MM.1S (cell line): ENCODE data around the gene S100Z.

Experiments used
- DNase-seq: peaks from one replicate; pipeline ENCODE4 v3.0.0-alpha.2; 2015
- H2AFZ ChIP-seq: fragments of 300-600 bp; sonication (generic); 2 replicates; pipeline ENCODE4 v1.6.0; 2016; ENCODE audit warnings: antibody characterized with exemption, low read length
- H3F3A ChIP-seq: fragments of 300-600 bp; sonication (generic); 2 replicates; pipeline ENCODE4 v1.6.1; 2016; ENCODE audit warnings: mild to moderate bottlenecking, antibody characterized with exemption, low read length, moderate library complexity, mixed read lengths; ENCODE audit not compliant: insufficient read depth
- H3K27ac ChIP-seq: fragments of 300-600 bp; sonication (generic); 2 replicates; pipeline ENCODE4 v1.5.1; 2016; ENCODE audit warnings: mild to moderate bottlenecking, low read length
- H3K27me3 ChIP-seq: fragments of 300-600 bp; sonication (generic); replicated peaks from 2 replicates; pipeline ENCODE4 v1.6.0; 2016; ENCODE audit warnings: low read length; ENCODE audit not compliant: insufficient read depth
- H3K36me3 ChIP-seq: fragments of 300-600 bp; sonication (generic); replicated peaks from 2 replicates; pipeline ENCODE4 v1.6.1; 2016; ENCODE audit warnings: mild to moderate bottlenecking, low read length, mixed read lengths; ENCODE audit not compliant: insufficient read depth
- H3K4me1 ChIP-seq: fragments of 300-600 bp; sonication (generic); 2 replicates; pipeline ENCODE4 v1.6.1; 2016; ENCODE audit warnings: low read length, mixed read lengths
- H3K4me2 ChIP-seq: fragments of 300-600 bp; sonication (generic); 2 replicates; pipeline ENCODE4 v1.6.0; 2016; ENCODE audit warnings: low read depth, low read length
- H3K4me3 ChIP-seq: fragments of 300-600 bp; sonication (generic); 2 replicates; pipeline ENCODE4 v1.5.1; 2016; ENCODE audit warnings: low read length, mixed read lengths
- H3K79me2 ChIP-seq: fragments of 300-600 bp; sonication (generic); 2 replicates; pipeline ENCODE4 v1.6.1; 2016; ENCODE audit warnings: mixed run types, low read length, mixed read lengths
- H3K9ac ChIP-seq: fragments of 300-600 bp; sonication (generic); 2 replicates; pipeline ENCODE4 v1.6.1; 2016; ENCODE audit warnings: low read length, mixed read lengths
- H3K9me2 ChIP-seq: fragments of 300-600 bp; sonication (generic); replicated peaks from 2 replicates; pipeline ENCODE4 v1.6.1; 2016; ENCODE audit warnings: mild to moderate bottlenecking, low read length, mixed read lengths; ENCODE audit not compliant: insufficient read depth
- H3K9me3 ChIP-seq: fragments of 300-600 bp; sonication (generic); replicated peaks from 2 replicates; pipeline ENCODE4 v1.6.1; 2016; ENCODE audit warnings: mild to moderate bottlenecking, low read length, mixed read lengths; ENCODE audit not compliant: insufficient read depth
- H4K20me1 ChIP-seq: fragments of 300-600 bp; sonication (generic); 2 replicates; pipeline ENCODE4 v1.6.1; 2016; ENCODE audit warnings: mild to moderate bottlenecking, low read length, moderate library complexity, mixed read lengths; ENCODE audit not compliant: insufficient read depth
- EZH2 ChIP-seq: fragments of 300-600 bp; sonication (generic); optimal IDR thresholded peaks from 2 replicates; pipeline ENCODE3; 2017; ENCODE audit warnings: low read depth, mild to moderate bottlenecking, antibody characterized with exemption, low read length, mixed read lengths
- EZH2phosphoT487 ChIP-seq: fragments of 300-600 bp; sonication (generic); IDR thresholded peaks from 2 replicates; pipeline ENCODE4 v1.6.1; 2018; ENCODE audit warnings: antibody characterized with exemption, low read length
- TF ChIP-seq, protein P1 (sequence below): fragments of 300-600 bp; sonication (generic); IDR thresholded peaks from 2 replicates; pipeline ENCODE4 v1.5.1; 2016; ENCODE audit warnings: antibody characterized with exemption, low read length, mixed read lengths

The S100Z gene

DNA sequence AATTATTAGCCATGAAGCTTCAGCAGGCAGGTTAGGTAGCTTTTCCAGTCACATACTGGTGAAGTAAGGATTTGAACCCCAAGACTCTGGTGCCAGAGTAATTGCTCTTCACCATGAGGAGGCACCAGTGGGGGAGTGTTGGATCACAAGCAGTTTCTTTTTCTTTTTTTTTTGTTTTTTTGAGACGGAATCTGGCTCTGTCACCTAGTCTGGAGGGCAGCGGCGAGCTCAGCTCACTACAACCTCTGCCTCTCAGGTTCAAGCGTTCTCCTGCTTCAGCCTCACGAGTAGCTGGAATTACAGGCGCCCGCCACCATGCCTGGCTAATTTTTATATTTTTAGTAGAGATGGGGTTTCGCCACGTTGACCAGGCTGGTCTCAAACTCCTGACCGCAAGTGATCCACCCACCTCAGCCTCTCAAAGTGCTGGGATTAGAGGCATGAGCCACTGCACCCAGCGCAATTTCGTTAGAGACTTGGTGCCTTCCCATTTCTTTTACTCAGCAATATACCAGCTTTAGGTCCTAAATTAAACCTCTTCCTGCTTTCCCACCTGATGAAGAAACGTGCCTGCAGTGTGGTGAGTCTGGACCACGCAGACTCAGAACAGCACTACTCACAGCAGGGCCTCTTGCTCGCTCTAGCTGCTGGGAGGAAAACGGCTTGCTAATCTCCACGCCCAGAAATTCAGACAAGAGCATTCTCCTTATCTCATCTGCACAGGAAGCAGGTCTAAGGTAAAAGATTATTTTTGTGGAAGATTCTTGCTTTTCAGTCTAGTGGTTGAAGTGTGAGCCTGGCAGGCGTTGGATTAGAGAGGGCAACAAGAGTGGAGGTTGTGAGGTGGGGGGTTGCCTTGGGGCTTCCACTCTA is at the start of gene S100Z:
Gene S100Z, plus strand, starts transcription at position 596 of the 873 bp plus-strand sequence. CDS start 25,346 bp downstream, outside the sequence.
- no peak for DNase-seq
- no peaks in the 10 kb centered on the region for H3K79me2 ChIP-seq
- H2AFZ ChIP-seq: no peak within 1 kb of the TSS
- no peaks in the 10 kb centered on the region for H3K36me3 ChIP-seq
- H3F3A ChIP-seq: no peaks in the 10 kb centered on the region
- H3K4me2 ChIP-seq: no peak within 1 kb of the TSS
- TF ChIP-seq EZH2phosphoT487 (no peak), EZH2 (no peak)
- TF ChIP-seq, protein P1, sequence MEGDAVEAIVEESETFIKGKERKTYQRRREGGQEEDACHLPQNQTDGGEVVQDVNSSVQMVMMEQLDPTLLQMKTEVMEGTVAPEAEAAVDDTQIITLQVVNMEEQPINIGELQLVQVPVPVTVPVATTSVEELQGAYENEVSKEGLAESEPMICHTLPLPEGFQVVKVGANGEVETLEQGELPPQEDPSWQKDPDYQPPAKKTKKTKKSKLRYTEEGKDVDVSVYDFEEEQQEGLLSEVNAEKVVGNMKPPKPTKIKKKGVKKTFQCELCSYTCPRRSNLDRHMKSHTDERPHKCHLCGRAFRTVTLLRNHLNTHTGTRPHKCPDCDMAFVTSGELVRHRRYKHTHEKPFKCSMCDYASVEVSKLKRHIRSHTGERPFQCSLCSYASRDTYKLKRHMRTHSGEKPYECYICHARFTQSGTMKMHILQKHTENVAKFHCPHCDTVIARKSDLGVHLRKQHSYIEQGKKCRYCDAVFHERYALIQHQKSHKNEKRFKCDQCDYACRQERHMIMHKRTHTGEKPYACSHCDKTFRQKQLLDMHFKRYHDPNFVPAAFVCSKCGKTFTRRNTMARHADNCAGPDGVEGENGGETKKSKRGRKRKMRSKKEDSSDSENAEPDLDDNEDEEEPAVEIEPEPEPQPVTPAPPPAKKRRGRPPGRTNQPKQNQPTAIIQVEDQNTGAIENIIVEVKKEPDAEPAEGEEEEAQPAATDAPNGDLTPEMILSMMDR: no peak
- H3K9ac ChIP-seq: no peak within 1 kb of the TSS
- no peak within 1 kb of the TSS for H3K4me3 ChIP-seq
- H3K9me2 ChIP-seq: no peaks in the 10 kb centered on the region
- no peaks in the 10 kb centered on the region for H3K4me1 ChIP-seq
- H4K20me1 ChIP-seq: no peaks in the 10 kb centered on the region
- no peak within 1 kb of the TSS for H3K27ac ChIP-seq
- H3K9me3 ChIP-seq: no peaks in the 10 kb centered on the region
- H3K27me3 ChIP-seq: no peaks in the 10 kb centered on the region

DNA sequence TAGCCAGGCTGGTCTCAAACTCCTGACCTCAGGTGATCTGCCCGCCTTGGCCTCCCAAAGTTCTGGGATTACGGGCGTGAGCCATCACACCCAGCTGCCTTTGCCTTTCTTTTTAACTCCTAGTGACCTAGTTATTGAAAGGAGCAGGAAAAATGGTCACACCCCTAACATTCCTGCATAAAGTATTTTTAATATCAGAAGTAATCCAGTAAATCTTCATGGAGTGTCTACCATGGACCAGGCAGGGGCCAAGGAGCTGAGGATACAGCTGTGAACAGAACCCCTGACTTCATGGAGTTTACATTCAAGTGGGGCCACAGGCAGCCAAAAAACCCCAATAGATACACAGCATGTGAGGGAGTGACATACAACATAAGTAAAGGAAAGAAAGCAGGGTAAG is 49.2 kb upstream of the S100Z start:
- Histone ChIP-seq H3K9me3 (no peaks in the 10 kb centered on the region), H3F3A (no peaks in the 10 kb centered on the region), H3K27ac (no peak overlapping the region)

DNA sequence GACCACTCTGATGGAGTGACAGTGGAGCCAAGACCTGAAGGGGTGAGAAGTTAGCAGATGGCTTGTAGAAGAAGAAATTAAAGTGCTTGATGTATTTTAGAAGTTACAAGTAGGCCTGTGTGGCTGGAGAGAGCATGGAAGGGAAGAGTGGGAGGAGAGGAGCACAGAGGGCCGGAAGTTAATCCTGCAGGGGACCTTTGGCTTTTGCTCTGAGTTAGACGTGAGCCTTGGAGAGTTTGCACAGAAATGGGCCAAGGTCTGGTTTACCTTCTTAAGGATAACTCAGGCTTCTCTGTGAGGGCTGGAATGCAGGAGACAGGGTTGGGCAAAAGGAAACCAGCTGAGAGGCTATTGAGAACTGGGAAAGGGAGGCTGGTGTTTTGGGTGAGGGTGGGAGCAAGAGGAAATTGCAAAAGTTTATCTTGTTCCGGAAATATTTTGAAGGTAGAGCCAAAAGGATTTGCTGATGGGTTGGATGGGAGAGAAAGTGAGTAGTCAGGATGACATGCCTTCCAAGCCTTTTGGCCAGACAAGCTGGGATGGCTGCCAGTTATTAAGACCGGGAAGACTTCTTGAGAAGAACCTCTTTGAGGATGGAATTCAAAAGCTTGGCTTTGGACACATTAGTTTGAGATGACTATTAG is 48.5 kb upstream of the S100Z start:
- Histone ChIP-seq H3K9me3 (no peaks in the 10 kb centered on the region), H3K36me3 (no peaks in the 10 kb centered on the region), H3K4me1 (no peaks in the 10 kb centered on the region), H3K27me3 (no peaks in the 10 kb centered on the region), H3K4me2 (no peak overlapping the region), H3K9ac (no peak overlapping the region), H4K20me1 (no peaks in the 10 kb centered on the region), H3K79me2 (no peaks in the 10 kb centered on the region), H3K4me3 (no peak overlapping the region), H3F3A (no peaks in the 10 kb centered on the region), H3K9me2 (no peaks in the 10 kb centered on the region), H3K27ac (no peak overlapping the region), H2AFZ (no peak overlapping the region)
- TF ChIP-seq EZH2: no peak
- DNase-seq: no peak

More for the DNA sequence above, 49.2 kb upstream of the S100Z start:
- TF ChIP-seq EZH2: no peak
- no peak for TF ChIP-seq EZH2phosphoT487
- TF ChIP-seq, protein P1: no peak
- H3K4me2 ChIP-seq: no peak overlapping the region
- H2AFZ ChIP-seq: no peak overlapping the region
- H3K9me2 ChIP-seq: no peaks in the 10 kb centered on the region
- no peaks in the 10 kb centered on the region for H3K4me1 ChIP-seq
- no peaks in the 10 kb centered on the region for H3K79me2 ChIP-seq
- no peaks in the 10 kb centered on the region for H3K27me3 ChIP-seq
- no peaks in the 10 kb centered on the region for H3K36me3 ChIP-seq
- H3K9ac ChIP-seq: no peak overlapping the region
- no peaks in the 10 kb centered on the region for H4K20me1 ChIP-seq
- H3K4me3 ChIP-seq: no peak overlapping the region
- DNase-seq: no peak
